Panc1 (cell line): ENCODE results near the gene ISCA2. TPM values are rescaled to one million over a fixed set of nuclear protein-coding genes. Genes with fewer than 3 reads are reported as not detected.

Experiments used
- ATAC-seq: fragments of 200-7000 bp; cut with Tn5 transposase; 2 replicates; pipeline ENCODE4 v1.9.1; 2020; ENCODE audit warnings: mild to moderate bottlenecking, moderate library complexity
- BruUV-seq: library from RNA; stranded (reverse); fragments of 400-500 nt; replicated peaks from 2 replicates; lab custom pipeline; 2021; lab: Mats Ljungman, UMichigan
- CTCF ChIA-PET: fragments of 300-600 bp; sonication (Branson Sonifier 250); formaldehyde crosslinking; loops from one replicate; lab custom pipeline; 2022; ENCODE audit warnings: antibody characterized with exemption; lab: Charles Lee
- POLR2A ChIA-PET: fragments of 300-600 bp; sonication (Branson Sonifier 250); formaldehyde crosslinking; loops from one replicate; lab custom pipeline; 2022; ENCODE audit warnings: antibody characterized with exemption; lab: Charles Lee
- DNase-seq: peaks from one replicate; pipeline ENCODE4 v3.0.0-alpha.2; 2010; ENCODE audit warnings: low read depth, low spot score
- H3K27ac ChIP-seq: 2 replicates; pipeline ENCODE4 v1.5.1; 2011; ENCODE audit warnings: mild to moderate bottlenecking, low read length, inconsistent platforms
- H3K27me3 ChIP-seq: fragments of 200-500 bp; sonication (Bioruptor generic); 2 replicates; pipeline ENCODE4 v1.6.0; 2014; ENCODE audit warnings: low read length, inconsistent platforms; ENCODE audit not compliant: control insufficient read depth, insufficient read depth
- H3K36me3 ChIP-seq: fragments of 200-500 bp; sonication (Bioruptor generic); 2 replicates; pipeline ENCODE4 v1.5.1; 2014; ENCODE audit warnings: inconsistent platforms, mild to moderate bottlenecking, low read length, moderate library complexity; ENCODE audit not compliant: control insufficient read depth, insufficient read depth
- H3K4me1 ChIP-seq: 2 replicates; pipeline ENCODE4 v1.5.1; 2011; ENCODE audit warnings: inconsistent platforms, mild to moderate bottlenecking, low read length, moderate library complexity; ENCODE audit not compliant: control insufficient read depth, insufficient read depth
- H3K4me3 ChIP-seq, 2 experiments: 2 replicates each; pipeline ENCODE4 v1.5.1; 2011 to 2012; ENCODE audit warnings: low read depth in 2 of 2, low read length in 2 of 2, mild to moderate bottlenecking in 2 of 2, inconsistent platforms in 1 of 2, moderate library complexity in 1 of 2
- H3K9me3 ChIP-seq: fragments of 200-500 bp; sonication (Bioruptor generic); 2 replicates; pipeline ENCODE4 v1.5.1; 2014; ENCODE audit warnings: low read depth, mild to moderate bottlenecking, inconsistent platforms, low read length, moderate library complexity; ENCODE audit not compliant: control insufficient read depth, insufficient read depth
- CTCF ChIP-seq: fragments of 450-650 bp; IDR thresholded peaks from 2 replicates; pipeline ENCODE4 v1.5.1; 2017; ENCODE audit warnings: mild to moderate bottlenecking
- POLR2AphosphoS5 ChIP-seq: IDR thresholded peaks from 2 replicates; pipeline ENCODE4 v1.6.1; 2012; ENCODE audit warnings: mild to moderate bottlenecking, low read depth, low read length, moderate library complexity
- REST ChIP-seq, 2 experiments: IDR thresholded peaks; 2 replicates each; pipeline ENCODE4 v1.6.1; 2011 to 2012; ENCODE audit warnings: low read depth in 2 of 2, control low read depth in 1 of 2, low read length in 1 of 2, mild to moderate bottlenecking in 1 of 2, moderate library complexity in 1 of 2; ENCODE audit not compliant: insufficient read depth in 1 of 2
- SIN3A ChIP-seq: IDR thresholded peaks from 2 replicates; pipeline ENCODE4 v1.6.1; 2012; ENCODE audit warnings: low read depth, mild to moderate bottlenecking, low read length, moderate library complexity, borderline replicate concordance; ENCODE audit not compliant: insufficient read depth
- TCF7L2 ChIP-seq: IDR thresholded peaks from 2 replicates; pipeline ENCODE4 v1.6.1; 2011; ENCODE audit warnings: mild to moderate bottlenecking, low read depth, low read length, inconsistent platforms
- in situ Hi-C: cut with HindIII; loops from 2 replicates; pipeline ENCODE4 v1.10.0; 2016; ENCODE audit warnings: low sequenced_read_pairs, low pct_unique_long_range_greater_than_20kb
- intact Hi-C: fragments of 100-400 bp; cut with micrococcal nuclease; formaldehyde crosslinking; loops from one replicate; pipeline ENCODE4 v1.10.0; 2022; ENCODE audit not compliant: unreplicated experiment
- total RNA-seq: library from RNA; stranded (reverse); gene quantifications from one replicate; pipeline ENCODE4 v1.2.1, GENCODE V29; 2021; ENCODE audit not compliant: unreplicated experiment

Gene ISCA2
- total RNA-seq, 1 experiment from 2014 or later: 26.1 TPM

GRCh38 chr14:74527736-74528280, 34.2 kb downstream of the ISCA2 start:
- Histone ChIP-seq H3K36me3 (no peaks in the 10 kb centered on the region), H3K9me3 (no peaks in the 10 kb centered on the region), H3K4me3 (no peak overlapping the region), H3K27me3 (no peaks in the 10 kb centered on the region), H3K4me1 (no peaks in the 10 kb centered on the region), H3K27ac (no peak overlapping the region)
- intact Hi-C loops (no loop called here), in situ Hi-C loops (no loop called here)
- no TSS peak for BruUV-seq
- POLR2A ChIA-PET: no interaction called here
- DNase-seq (no peak), ATAC-seq (no peak)
- no peak for TF ChIP-seq POLR2AphosphoS5
- no peak for TF ChIP-seq TCF7L2
- no peak for TF ChIP-seq REST (IDR thresholded peaks at IDR 0.05; ENCODE audit: insufficient read depth in 1 of 2, low read depth in 2 of 2, low read length in 1 of 2)
- TF ChIP-seq SIN3A: no peak
- CTCF ChIA-PET: no interaction called here

- intact Hi-C loops: no loop called here
- Histone ChIP-seq H3K27me3 (no peaks in the 10 kb centered on the region), H3K9me3 (no peaks in the 10 kb centered on the region), H3K4me3 (no peak overlapping the region), H3K4me1 (no peaks in the 10 kb centered on the region), H3K36me3 (no peaks in the 10 kb centered on the region), H3K27ac (no peak overlapping the region)
- DNase-seq: no peak
- BruUV-seq: no TSS peak
- no peak for ATAC-seq
- in situ Hi-C loops: no loop called here
- CTCF ChIA-PET: no interaction called here
- POLR2A ChIA-PET: no interaction called here
- TF ChIP-seq REST (IDR thresholded peaks at IDR 0.05; ENCODE audit: insufficient read depth in 1 of 2, low read depth in 2 of 2, low read length in 1 of 2): no peak
Observed at GRCh38 chr14:74528406-74528805, 34.8 kb downstream of the ISCA2 start.

- in situ Hi-C loops: no loop called here
- no TSS peak for BruUV-seq
- CTCF ChIA-PET: no interaction called here
Observed at GRCh38 chr14:74528886-74529285, 35.3 kb downstream of the ISCA2 start.

More at GRCh38 chr14:74528886-74529285, 35.3 kb downstream of the ISCA2 start:
- DNase-seq (no peak), ATAC-seq (no peak)
- no peaks in the 10 kb centered on the region for H3K27me3 ChIP-seq
- no peak for TF ChIP-seq TCF7L2
- TF ChIP-seq POLR2AphosphoS5: no peak
- no peak for TF ChIP-seq CTCF
- no peak for TF ChIP-seq REST (IDR thresholded peaks at IDR 0.05; ENCODE audit: insufficient read depth in 1 of 2, low read depth in 2 of 2, low read length in 1 of 2)
- no peak for TF ChIP-seq SIN3A
- intact Hi-C loops: no loop called here
- no peak overlapping the region for H3K27ac ChIP-seq
- POLR2A ChIA-PET: no interaction called here
- H3K36me3 ChIP-seq: no peaks in the 10 kb centered on the region
- no peaks in the 10 kb centered on the region for H3K9me3 ChIP-seq
- no peak overlapping the region for H3K4me3 ChIP-seq
- H3K4me1 ChIP-seq: no peaks in the 10 kb centered on the region
